HEK293 (cell line): Measurements from ENCODE around the gene PEF1.

Experiments used
- BCL11B ChIP-seq: fragments of 450-650 bp; formaldehyde crosslinking; IDR thresholded peaks from 2 replicates; pipeline ENCODE4 v1.5.1; 2016; ENCODE audit warnings: low read depth, missing biosample characterization, missing genetic modification characterization
- GLI2 ChIP-seq: fragments of 450-650 bp; formaldehyde crosslinking; IDR thresholded peaks from 2 replicates; pipeline ENCODE4; 2017; ENCODE audit warnings: missing biosample characterization, missing genetic modification characterization, low read depth, borderline replicate concordance
- GLIS1 ChIP-seq: fragments of 450-650 bp; formaldehyde crosslinking; IDR thresholded peaks from 2 replicates; pipeline ENCODE4 v1.5.1; 2016; ENCODE audit warnings: missing biosample characterization, missing genetic modification characterization
- HOXC10 ChIP-seq: sonication (generic); formaldehyde crosslinking; IDR thresholded peaks from 2 replicates; pipeline ENCODE4 v1.8.1; 2023; ENCODE audit warnings: mild to moderate bottlenecking, missing genetic modification reagents
- HOXD13 ChIP-seq: sonication (generic); formaldehyde crosslinking; IDR thresholded peaks from 2 replicates; pipeline ENCODE4 v1.8.0; 2022; ENCODE audit warnings: missing genetic modification reagents, borderline replicate concordance
- KLF7 ChIP-seq: fragments of 450-650 bp; formaldehyde crosslinking; IDR thresholded peaks from 2 replicates; pipeline ENCODE4 v1.5.1; 2016; ENCODE audit warnings: missing biosample characterization, missing genetic modification characterization, borderline replicate concordance
- PATZ1 ChIP-seq: fragments of 450-650 bp; formaldehyde crosslinking; IDR thresholded peaks from 2 replicates; pipeline ENCODE4 v1.5.1; 2016; ENCODE audit warnings: missing biosample characterization, missing genetic modification characterization
- SP7 ChIP-seq: fragments of 450-650 bp; formaldehyde crosslinking; IDR thresholded peaks from 2 replicates; pipeline ENCODE4 v1.5.1; 2016; ENCODE audit warnings: missing biosample characterization, missing genetic modification characterization
- TRIM28 ChIP-seq: IDR thresholded peaks from 2 replicates; pipeline ENCODE4 v1.6.1; 2011; ENCODE audit warnings: low read length, control low read depth, borderline replicate concordance
- ZBTB48 ChIP-seq: fragments of 450-650 bp; formaldehyde crosslinking; IDR thresholded peaks from 2 replicates; pipeline ENCODE4 v1.5.1; 2016; ENCODE audit warnings: missing biosample characterization, missing genetic modification characterization
- ZNF132 ChIP-seq: fragments of 450-650 bp; formaldehyde crosslinking; IDR thresholded peaks from 2 replicates; pipeline ENCODE4 v1.5.1; 2017; ENCODE audit warnings: missing biosample characterization, missing genetic modification characterization, borderline replicate concordance
- ZNF148 ChIP-seq: fragments of 450-650 bp; formaldehyde crosslinking; IDR thresholded peaks from 2 replicates; pipeline ENCODE4 v1.5.0; 2017; ENCODE audit warnings: missing biosample characterization, missing genetic modification characterization, borderline replicate concordance
- ZNF2 ChIP-seq: fragments of 450-650 bp; formaldehyde crosslinking; IDR thresholded peaks from 2 replicates; pipeline ENCODE4 v1.5.1; 2016; ENCODE audit warnings: missing biosample characterization, missing genetic modification characterization
- ZNF24 ChIP-seq: fragments of 450-650 bp; formaldehyde crosslinking; IDR thresholded peaks from 2 replicates; pipeline ENCODE4 v1.5.1; 2016; ENCODE audit warnings: missing biosample characterization, missing genetic modification characterization
- ZNF571 ChIP-seq: fragments of 450-650 bp; formaldehyde crosslinking; IDR thresholded peaks from 2 replicates; pipeline ENCODE4 v1.5.0; 2017; ENCODE audit warnings: missing biosample characterization, missing genetic modification characterization
- ZNF776 ChIP-seq: fragments of 450-650 bp; formaldehyde crosslinking; IDR thresholded peaks from 2 replicates; pipeline ENCODE4 v1.5.0; 2017; ENCODE audit warnings: missing biosample characterization, missing genetic modification characterization, borderline replicate concordance
- ZNF837 ChIP-seq: fragments of 450-650 bp; formaldehyde crosslinking; IDR thresholded peaks from 2 replicates; pipeline ENCODE4 v1.5.1; 2016; ENCODE audit warnings: missing biosample characterization, missing genetic modification characterization
- TF ChIP-seq, protein P1 (sequence below): fragments of 450-650 bp; formaldehyde crosslinking; conservative IDR thresholded peaks from 2 replicates; pipeline ENCODE4 v1.5.1; 2016; ENCODE audit warnings: low read depth, missing biosample characterization, missing genetic modification characterization
- TF ChIP-seq, protein P2 (sequence below): fragments of 450-650 bp; formaldehyde crosslinking; IDR thresholded peaks from 2 replicates; pipeline ENCODE4 v1.5.1; 2016; ENCODE audit warnings: missing biosample characterization, missing genetic modification characterization
- TF ChIP-seq, protein P3 (sequence below): IDR thresholded peaks from 2 replicates; pipeline ENCODE4 v1.6.1; 2011; ENCODE audit warnings: mild to moderate bottlenecking, low read depth, low read length, borderline replicate concordance
- TF ChIP-seq, protein P4 (sequence below): fragments of 450-650 bp; formaldehyde crosslinking; IDR thresholded peaks from 2 replicates; pipeline ENCODE4 v1.5.1; 2016; ENCODE audit warnings: missing biosample characterization, missing genetic modification characterization

The PEF1 gene

GRCh38 chr1:31617916-31618746 is 26.5 kb downstream of the PEF1 start (continued):
- TF ChIP-seq ZBTB48 (tag by site-specific recombination) (peak; percentile 88), ZNF24 (tag by site-specific recombination) (no peak), ZNF2 (tag by site-specific recombination) (peak; percentile 36; the same call in 1 of the 2 replicates), ZNF776 (tag by site-specific recombination) (no peak), HOXD13 (no peak), ZNF132 (tag by site-specific recombination) (no peak), BCL11B (no peak), ZNF148 (tag by site-specific recombination) (no peak), ZNF837 (tag by site-specific recombination) (no peak), TRIM28 (no peak), ZNF571 (tag by site-specific recombination) (no peak), SP7 (tag by site-specific recombination) (no peak), HOXC10 (CRISPR knock-in tag) (no peak), GLI2 (tag by site-specific recombination) (no peak), PATZ1 (tag by site-specific recombination) (peak; percentile 93), GLIS1 (tag by site-specific recombination) (peak; percentile 37; the same call in 1 of the 2 replicates), KLF7 (tag by site-specific recombination) (no peak)
- TF ChIP-seq, protein P1, sequence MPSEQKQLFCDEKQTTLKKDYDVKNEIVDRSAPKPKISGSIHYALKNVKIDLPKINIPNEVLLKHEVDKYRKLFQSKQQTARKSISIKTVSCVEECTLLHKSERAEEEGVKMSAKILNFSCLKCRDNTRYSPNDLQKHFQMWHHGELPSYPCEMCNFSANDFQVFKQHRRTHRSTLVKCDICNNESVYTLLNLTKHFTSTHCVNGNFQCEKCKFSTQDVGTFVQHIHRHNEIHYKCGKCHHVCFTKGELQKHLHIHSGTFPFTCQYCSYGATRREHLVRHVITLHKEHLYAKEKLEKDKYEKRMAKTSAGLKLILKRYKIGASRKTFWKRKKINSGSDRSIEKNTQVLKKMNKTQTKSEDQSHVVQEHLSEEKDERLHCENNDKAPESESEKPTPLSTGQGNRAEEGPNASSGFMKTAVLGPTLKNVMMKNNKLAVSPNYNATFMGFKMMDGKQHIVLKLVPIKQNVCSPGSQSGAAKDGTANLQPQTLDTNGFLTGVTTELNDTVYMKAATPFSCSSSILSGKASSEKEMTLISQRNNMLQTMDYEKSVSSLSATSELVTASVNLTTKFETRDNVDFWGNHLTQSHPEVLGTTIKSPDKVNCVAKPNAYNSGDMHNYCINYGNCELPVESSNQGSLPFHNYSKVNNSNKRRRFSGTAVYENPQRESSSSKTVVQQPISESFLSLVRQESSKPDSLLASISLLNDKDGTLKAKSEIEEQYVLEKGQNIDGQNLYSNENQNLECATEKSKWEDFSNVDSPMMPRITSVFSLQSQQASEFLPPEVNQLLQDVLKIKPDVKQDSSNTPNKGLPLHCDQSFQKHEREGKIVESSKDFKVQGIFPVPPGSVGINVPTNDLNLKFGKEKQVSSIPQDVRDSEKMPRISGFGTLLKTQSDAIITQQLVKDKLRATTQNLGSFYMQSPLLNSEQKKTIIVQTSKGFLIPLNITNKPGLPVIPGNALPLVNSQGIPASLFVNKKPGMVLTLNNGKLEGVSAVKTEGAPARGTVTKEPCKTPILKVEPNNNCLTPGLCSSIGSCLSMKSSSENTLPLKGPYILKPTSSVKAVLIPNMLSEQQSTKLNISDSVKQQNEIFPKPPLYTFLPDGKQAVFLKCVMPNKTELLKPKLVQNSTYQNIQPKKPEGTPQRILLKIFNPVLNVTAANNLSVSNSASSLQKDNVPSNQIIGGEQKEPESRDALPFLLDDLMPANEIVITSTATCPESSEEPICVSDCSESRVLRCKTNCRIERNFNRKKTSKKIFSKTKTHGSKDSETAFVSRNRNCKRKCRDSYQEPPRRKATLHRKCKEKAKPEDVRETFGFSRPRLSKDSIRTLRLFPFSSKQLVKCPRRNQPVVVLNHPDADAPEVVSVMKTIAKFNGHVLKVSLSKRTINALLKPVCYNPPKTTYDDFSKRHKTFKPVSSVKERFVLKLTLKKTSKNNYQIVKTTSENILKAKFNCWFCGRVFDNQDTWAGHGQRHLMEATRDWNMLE (tag by site-specific recombination): no peak
- TF ChIP-seq, protein P2, sequence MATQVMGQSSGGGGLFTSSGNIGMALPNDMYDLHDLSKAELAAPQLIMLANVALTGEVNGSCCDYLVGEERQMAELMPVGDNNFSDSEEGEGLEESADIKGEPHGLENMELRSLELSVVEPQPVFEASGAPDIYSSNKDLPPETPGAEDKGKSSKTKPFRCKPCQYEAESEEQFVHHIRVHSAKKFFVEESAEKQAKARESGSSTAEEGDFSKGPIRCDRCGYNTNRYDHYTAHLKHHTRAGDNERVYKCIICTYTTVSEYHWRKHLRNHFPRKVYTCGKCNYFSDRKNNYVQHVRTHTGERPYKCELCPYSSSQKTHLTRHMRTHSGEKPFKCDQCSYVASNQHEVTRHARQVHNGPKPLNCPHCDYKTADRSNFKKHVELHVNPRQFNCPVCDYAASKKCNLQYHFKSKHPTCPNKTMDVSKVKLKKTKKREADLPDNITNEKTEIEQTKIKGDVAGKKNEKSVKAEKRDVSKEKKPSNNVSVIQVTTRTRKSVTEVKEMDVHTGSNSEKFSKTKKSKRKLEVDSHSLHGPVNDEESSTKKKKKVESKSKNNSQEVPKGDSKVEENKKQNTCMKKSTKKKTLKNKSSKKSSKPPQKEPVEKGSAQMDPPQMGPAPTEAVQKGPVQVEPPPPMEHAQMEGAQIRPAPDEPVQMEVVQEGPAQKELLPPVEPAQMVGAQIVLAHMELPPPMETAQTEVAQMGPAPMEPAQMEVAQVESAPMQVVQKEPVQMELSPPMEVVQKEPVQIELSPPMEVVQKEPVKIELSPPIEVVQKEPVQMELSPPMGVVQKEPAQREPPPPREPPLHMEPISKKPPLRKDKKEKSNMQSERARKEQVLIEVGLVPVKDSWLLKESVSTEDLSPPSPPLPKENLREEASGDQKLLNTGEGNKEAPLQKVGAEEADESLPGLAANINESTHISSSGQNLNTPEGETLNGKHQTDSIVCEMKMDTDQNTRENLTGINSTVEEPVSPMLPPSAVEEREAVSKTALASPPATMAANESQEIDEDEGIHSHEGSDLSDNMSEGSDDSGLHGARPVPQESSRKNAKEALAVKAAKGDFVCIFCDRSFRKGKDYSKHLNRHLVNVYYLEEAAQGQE (tag by site-specific recombination): no peak
- TF ChIP-seq, protein P3, sequence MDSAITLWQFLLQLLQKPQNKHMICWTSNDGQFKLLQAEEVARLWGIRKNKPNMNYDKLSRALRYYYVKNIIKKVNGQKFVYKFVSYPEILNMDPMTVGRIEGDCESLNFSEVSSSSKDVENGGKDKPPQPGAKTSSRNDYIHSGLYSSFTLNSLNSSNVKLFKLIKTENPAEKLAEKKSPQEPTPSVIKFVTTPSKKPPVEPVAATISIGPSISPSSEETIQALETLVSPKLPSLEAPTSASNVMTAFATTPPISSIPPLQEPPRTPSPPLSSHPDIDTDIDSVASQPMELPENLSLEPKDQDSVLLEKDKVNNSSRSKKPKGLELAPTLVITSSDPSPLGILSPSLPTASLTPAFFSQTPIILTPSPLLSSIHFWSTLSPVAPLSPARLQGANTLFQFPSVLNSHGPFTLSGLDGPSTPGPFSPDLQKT: no peak
- TF ChIP-seq, protein P4, sequence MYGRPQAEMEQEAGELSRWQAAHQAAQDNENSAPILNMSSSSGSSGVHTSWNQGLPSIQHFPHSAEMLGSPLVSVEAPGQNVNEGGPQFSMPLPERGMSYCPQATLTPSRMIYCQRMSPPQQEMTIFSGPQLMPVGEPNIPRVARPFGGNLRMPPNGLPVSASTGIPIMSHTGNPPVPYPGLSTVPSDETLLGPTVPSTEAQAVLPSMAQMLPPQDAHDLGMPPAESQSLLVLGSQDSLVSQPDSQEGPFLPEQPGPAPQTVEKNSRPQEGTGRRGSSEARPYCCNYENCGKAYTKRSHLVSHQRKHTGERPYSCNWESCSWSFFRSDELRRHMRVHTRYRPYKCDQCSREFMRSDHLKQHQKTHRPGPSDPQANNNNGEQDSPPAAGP: no peak
